ENCODE results near the gene ZFYVE28.

Gene ZFYVE28

DNA sequence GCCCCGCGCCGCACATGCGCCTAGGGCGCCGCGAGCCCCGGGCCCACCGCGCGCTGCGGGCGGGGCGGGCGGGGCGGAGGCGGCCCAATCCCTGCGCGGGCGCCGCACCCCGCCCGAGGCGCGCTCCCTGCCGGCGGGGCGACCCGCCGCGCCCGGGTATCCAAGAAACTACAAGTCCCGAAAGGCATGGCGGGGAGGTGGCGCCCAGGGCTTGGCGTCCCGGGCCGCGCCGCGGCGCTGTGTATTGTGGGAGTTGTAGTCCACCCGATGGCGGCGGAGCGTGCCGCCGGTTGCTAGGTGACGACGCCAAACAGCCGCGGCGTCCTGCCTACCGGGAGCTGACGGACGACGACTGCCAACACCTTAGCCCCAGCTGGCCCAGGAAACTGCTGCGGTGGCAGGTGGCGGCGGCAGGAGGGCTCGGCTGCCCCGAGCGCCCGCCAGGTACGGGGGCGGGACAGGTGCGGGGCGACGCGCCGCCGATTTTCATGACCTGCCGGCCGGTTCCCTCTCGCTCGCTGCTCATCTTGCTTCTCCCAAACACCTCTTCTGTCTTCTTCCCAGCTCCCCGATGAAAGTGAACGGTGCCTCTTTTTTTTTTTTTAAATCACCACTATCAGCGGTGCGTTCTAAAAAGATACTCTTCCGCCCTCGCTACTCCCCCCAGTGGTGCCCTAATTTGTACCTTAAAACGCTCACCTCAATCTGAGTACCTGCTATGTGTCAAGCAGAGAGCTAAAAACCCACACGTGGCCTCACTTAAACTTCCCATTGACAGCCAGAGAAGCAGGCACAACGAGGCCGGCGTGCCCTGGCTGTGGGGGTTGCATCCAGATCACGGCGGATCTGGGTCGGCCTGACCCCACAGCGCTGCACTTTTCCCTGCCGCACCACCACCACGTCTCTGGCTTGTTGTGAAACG is 466 bp upstream of the ZFYVE28 start, which contains the start of gene CFAP99:
Gene CFAP99, plus strand, starts transcription at position 306 of the 922 bp plus-strand sequence.
- DNase-seq (ENCODE audit: low read depth in 1 of 2, low spot score in 1 of 2), result peak; percentile 91 to 97
- in situ Hi-C loops (cut with HindIII; ENCODE audit: low pct_unique_long_range_greater_than_20kb, low sequenced_read_pairs), result no loop called here
- TF ChIP-seq JUND (IDR thresholded peaks at IDR 0.05; ENCODE audit: low read depth), result no peak

DNA sequence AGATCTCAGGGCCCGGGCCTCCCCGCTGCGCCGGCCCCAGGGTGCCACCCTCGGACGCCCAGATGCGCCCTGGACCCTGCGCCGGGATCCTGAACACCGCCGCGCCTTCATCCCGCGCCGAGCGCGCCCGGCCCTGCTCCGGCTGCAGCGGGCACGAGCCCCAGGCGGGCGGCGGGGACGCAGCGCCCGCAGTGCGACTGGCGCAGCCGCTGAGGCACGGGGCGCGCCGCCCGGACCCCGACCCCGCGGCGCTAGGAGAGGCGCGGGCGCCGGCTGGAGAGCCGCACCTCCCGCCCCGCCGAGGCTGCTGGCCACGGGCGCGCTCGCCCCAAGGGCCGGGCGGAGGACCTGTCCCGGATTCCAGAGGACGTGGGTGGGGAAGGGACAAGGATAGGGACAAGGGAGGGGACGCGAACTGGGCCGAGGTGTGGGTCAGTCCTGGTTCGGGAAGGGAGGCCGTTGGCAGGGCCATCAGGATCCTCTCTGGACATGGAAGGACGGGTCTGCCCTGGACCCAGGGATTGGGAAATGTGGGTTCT is 1.1 kb downstream of the ZFYVE28 start:
- DNase-seq (ENCODE audit: low read depth in 1 of 2, low spot score in 1 of 2), result peak in 1 of 2 experiments; percentile 13
- no peak for TF ChIP-seq JUND (IDR thresholded peaks at IDR 0.05; ENCODE audit: low read depth)
- in situ Hi-C loops (cut with HindIII; ENCODE audit: low pct_unique_long_range_greater_than_20kb, low sequenced_read_pairs), result no loop called here

DNA sequence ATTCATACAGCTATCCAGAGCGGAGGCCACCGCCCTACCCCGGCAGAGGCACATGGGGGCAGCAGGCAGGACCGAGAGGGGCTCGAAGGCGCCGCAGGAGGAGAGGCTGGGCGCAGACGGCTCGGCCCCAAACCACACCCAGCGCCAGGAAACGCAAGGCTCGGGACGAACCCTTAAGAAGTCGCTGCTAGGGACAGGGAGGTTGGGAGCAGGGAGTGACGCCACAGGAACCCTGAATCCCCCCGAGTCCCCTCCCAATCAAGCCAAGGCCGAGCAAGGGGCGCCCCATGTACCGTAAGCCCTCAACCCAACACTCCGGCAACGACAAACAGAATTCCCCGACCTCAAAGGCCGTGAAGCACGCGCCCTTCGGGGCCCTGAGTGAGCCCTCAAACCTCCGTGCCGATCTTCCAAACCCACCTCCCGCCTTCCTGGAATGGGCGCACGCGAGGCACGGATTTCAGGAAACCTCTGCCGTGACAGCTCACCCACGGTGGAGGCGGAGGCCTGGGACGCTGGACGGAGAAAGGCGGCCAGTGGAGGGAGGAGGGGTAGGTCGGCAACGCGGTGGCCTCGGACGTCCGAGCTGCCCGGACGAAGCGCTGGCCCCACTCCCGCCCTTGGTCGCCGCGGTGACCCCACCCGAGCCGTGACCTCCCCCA is 1.8 kb downstream of the ZFYVE28 start:
- DNase-seq (ENCODE audit: low read depth in 1 of 2, low spot score in 1 of 2), result no peak
- in situ Hi-C loops (cut with HindIII; ENCODE audit: low pct_unique_long_range_greater_than_20kb, low sequenced_read_pairs), result no loop called here
- no peak for TF ChIP-seq JUND (IDR thresholded peaks at IDR 0.05; ENCODE audit: low read depth)

DNA sequence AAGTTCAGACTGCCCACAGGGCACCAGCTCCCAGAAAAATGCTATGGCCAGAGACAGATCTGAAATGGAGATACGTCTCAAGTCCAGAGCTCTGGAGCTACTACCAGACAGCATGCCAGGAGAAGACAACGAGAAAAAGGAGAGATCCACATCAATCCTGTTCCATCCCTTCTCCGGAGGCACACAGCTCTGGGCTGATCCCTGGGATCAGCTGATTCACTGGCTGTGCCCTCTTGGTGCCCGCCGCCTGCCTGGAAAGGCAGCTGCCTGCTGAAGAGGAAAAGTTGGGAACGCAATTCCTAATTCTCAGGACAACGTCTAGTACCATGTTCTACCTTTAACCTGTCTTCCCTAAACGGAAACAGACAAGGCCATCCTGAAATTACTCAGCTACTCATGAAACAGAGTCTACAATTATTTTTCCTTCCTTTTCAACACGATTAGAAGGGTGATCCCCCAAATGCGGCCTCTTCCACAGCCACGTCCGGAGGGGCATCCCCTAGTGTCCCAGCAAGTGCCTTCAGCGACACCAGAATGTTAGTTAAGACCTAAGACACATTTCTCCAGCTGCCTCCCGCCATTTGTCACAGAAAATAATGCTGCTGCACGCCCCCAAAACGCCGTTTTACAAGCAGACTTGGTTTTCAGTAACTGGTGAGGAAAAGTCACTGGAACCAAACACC is 2.4 kb downstream of the ZFYVE28 start:
- in situ Hi-C loops (cut with HindIII; ENCODE audit: low pct_unique_long_range_greater_than_20kb, low sequenced_read_pairs), result no loop called here
- DNase-seq (ENCODE audit: low read depth in 1 of 2, low spot score in 1 of 2), result no peak
- TF ChIP-seq JUND (IDR thresholded peaks at IDR 0.05; ENCODE audit: low read depth), result no peak

DNA sequence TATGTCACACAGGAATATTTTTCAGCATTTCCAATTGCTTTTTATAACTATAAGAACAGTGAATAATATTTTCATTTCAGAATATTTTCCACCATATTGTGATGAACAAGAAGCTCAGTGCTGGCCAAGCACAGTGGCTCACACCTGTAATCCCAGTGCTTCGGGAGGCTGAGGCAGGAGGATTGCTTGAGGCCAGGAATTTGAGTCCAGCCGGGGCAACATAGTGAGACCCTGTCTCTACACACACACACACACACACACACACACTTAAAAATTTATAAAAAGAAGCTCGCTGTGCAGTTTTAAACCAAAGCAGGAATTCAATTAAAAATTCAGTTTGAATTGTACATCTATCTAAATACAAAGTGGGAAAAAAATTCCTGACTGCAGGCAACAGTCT is 3.2 kb downstream of the ZFYVE28 start:
- TF ChIP-seq JUND (IDR thresholded peaks at IDR 0.05; ENCODE audit: low read depth), result no peak
- in situ Hi-C loops (cut with HindIII; ENCODE audit: low pct_unique_long_range_greater_than_20kb, low sequenced_read_pairs), result no loop called here
- DNase-seq (ENCODE audit: low read depth in 1 of 2, low spot score in 1 of 2), result no peak

DNA sequence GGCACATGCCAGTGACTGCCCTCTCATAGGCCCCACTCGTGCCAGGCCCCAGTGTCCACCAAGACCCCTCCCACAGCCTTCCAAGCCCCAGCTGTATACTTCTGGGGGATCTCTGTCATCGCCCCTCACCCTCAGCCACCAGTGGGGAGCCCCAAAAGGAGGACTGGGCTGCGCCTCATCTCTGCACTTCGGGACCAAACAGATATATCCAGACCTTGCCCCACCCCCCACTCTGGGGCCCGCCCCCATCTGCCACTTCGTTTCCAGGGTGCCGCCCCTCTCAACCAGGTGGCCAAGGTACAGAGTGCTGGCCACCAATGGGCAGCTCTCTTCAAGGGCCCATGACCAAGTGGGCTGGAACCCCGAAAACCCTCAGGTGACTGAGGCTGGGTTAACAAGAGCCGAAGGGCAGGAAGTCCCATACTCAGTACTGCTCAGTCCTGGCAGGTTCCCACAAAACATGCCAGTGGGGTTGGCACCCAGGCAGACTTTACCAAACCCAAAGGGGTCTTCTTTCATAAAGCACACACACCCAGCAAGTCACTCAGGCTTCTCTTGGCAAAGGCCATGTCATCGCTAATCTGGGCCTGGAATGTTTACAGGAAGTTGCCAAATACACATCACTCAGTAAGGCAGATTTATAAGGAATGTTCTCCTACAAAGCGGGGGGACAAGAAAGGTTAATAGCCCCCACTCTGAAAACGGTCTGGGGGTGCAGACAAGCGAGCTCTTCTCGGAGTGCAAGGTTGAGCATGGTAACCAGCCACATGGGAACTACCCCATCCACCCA is 4.4 kb downstream of the ZFYVE28 start:
- in situ Hi-C loops (cut with HindIII; ENCODE audit: low pct_unique_long_range_greater_than_20kb, low sequenced_read_pairs), result no loop called here
- no peak for TF ChIP-seq JUND (IDR thresholded peaks at IDR 0.05; ENCODE audit: low read depth)
- peak in 1 of 2 experiments; percentile 80 for DNase-seq (ENCODE audit: low read depth in 1 of 2, low spot score in 1 of 2)

DNA sequence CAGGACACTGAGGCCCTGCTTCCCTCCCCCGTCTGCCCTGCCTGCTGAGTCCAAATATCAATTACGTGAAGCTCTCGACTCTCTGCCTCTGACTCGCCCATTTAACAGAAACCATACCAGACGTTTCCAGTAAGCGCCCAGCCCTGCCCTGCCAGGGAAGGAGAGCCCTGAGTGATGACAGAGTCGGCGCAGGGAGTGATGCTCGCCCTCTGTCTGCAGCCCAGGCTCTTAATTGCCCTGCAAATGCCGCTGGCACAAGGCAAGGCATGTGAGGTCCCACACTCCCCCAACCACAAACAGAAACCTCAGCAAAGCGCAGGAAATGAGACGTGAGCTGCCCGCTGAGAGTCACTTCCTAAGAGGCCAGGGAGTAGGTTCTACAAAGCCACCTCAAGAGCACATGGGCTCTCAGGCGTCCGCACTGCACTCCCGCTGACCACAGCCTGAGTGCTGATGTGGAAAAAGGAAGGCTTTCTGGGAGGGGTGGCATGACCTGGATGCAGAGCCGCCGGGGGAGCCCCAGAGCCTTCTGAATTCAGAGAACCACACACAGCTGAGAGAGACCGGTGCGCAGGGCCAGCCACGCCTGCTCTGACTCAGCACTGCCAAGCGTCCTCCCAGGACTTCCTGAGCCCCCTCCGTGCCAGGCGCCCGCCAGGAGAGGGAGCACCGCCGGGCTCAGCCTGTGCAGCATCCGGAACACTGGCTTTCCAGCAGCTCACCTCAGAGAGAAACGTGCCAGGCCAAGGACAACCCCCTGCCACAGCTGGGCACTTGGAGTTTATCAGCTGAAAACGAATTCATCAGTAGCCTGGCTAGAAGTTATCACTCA is 5.3 kb downstream of the ZFYVE28 start:
- no peak for TF ChIP-seq JUND (IDR thresholded peaks at IDR 0.05; ENCODE audit: low read depth)
- in situ Hi-C loops (cut with HindIII; ENCODE audit: low pct_unique_long_range_greater_than_20kb, low sequenced_read_pairs), result no loop called here
- peak; percentile 78 to 87 for DNase-seq (ENCODE audit: low read depth in 1 of 2, low spot score in 1 of 2)

DNA sequence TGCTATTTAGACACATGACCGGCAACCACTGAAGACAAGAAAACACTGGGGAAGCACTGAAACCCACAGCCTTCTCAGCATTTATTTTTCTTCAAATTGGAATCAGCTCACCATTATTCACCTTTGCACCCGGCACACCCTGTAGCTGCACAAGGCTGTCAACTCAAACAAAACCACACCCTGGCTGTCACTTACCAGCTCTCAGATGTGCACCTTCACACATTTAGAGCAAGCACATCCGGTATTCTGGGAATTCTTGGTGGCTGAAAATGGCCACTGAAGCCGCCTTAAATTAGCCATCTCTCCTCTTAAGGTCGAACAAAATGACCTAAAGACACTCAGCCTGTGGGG is 5.9 kb downstream of the ZFYVE28 start:
- no peak for DNase-seq (ENCODE audit: low read depth in 1 of 2, low spot score in 1 of 2)
- TF ChIP-seq JUND (IDR thresholded peaks at IDR 0.05; ENCODE audit: low read depth), result no peak
- in situ Hi-C loops (cut with HindIII; ENCODE audit: low pct_unique_long_range_greater_than_20kb, low sequenced_read_pairs), result no loop called here

DNA sequence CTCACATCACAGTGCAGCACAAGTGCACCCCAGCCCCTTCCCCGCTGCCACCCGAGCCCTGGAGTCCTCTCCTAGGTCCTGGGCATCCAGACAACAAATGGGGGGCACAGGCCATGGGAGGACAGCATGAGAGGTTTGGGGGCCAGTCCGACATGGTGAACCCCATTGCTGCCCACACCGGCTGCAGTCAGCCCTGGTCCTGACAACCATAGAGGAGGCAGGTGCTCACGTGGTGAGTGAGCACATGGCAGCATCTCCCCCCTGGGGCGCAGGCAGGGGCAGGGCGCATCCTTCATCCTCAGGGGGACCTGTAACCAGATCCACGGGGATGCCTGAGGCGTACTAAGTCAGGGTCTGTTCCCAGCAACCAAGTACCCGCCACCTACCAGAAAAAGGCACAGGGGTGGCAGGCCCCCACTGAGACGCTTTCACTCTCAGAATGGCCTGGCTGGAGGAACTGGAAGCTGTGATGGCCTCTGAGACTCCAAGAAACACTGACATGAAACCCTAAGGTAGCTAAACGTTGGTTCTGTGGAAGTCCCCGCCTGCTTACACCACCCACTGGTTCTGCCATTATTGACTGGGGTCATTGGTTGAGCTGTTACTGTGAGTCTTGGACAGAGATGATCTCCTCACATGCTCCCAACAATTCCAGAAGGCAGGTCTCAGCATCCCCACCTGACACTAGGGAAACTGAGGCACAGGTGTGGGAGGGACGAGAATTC is 6.5 kb downstream of the ZFYVE28 start:
- DNase-seq (ENCODE audit: low read depth in 1 of 2, low spot score in 1 of 2), result no peak
- no peak for TF ChIP-seq JUND (IDR thresholded peaks at IDR 0.05; ENCODE audit: low read depth)
- in situ Hi-C loops (cut with HindIII; ENCODE audit: low pct_unique_long_range_greater_than_20kb, low sequenced_read_pairs), result no loop called here

DNA sequence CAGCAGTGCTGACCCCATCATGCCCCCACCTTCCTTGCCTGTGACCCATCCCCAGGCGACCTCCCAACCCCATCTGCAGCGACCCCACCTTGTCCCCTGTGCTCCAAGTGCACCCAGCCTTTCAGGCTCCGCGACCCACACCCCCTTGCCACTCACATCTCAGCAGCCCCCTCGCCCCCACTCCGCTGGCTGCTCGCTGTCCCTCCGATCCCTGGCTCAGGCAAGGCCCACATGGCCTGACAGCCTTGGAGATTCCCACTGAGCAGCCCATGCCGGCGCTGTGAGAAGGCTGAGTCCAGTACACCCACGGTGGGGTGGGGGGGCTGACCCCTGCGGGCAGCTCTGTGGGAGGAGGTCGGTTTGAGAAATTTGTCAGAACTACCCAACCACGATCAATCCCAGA is 9.1 kb downstream of the ZFYVE28 start:
- in situ Hi-C loops (cut with HindIII; ENCODE audit: low pct_unique_long_range_greater_than_20kb, low sequenced_read_pairs), result no loop called here
- no peak for DNase-seq (ENCODE audit: low read depth in 1 of 2, low spot score in 1 of 2)
- no peak for TF ChIP-seq JUND (IDR thresholded peaks at IDR 0.05; ENCODE audit: low read depth)

DNA sequence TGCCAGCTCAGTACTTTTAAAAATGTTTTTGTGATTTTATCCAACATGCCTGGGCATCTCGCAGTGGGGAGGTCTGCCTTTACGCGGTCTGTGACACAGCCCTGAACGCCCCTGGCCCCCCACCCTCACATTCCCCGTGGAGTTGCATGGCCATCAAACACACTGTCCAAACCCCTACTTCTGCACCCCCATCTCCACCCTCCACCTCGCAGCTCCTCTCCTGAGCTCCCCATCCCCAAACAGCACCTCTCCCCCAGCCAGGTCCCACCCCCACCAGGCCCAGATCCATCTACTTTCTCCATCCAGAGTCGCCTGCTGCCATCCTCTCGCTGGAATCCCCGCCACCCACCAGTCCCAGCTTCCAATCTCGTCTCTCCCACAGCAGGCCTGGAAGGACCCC is 9.5 kb downstream of the ZFYVE28 start:
- TF ChIP-seq JUND (IDR thresholded peaks at IDR 0.05; ENCODE audit: low read depth), result no peak
- in situ Hi-C loops (cut with HindIII; ENCODE audit: low pct_unique_long_range_greater_than_20kb, low sequenced_read_pairs), result no loop called here
- DNase-seq (ENCODE audit: low read depth in 1 of 2, low spot score in 1 of 2), result no peak

Data from T47D (cell line).